Measurements from ENCODE around the gene CHRNA7. TPM values are rescaled to one million over a fixed set of nuclear protein-coding genes. Genes with fewer than 3 reads are reported as not detected.

The CHRNA7 gene
- total RNA-seq, 4 donors from 2014 or later, result 0.23 to 6.1 (median 1.3) TPM

- Histone ChIP-seq H3K4me1 (no peaks in the 10 kb centered on the region), H3K4me3 (no peak overlapping the region), H3K27me3 (peaks cover 6% of the 10 kb centered on the region), H3K9me3 (no peaks in the 10 kb centered on the region), H3K27ac (no peak overlapping the region), H3K36me3 (no peaks in the 10 kb centered on the region)
- TF ChIP-seq EP300 (IDR thresholded peaks at IDR 0.05), result no peak
- TF ChIP-seq POLR2A (IDR thresholded peaks at IDR 0.05), result no peak
- no peak for TF ChIP-seq POLR2AphosphoS5 (IDR thresholded peaks at IDR 0.05)
- 62% methylated on average over 2 of the region's 2 CpGs for WGBS
- no peak for DNase-seq (ENCODE audit: low spot score in 2 of 2)
These were observed 26.1 kb upstream of the CHRNA7 start for GRCh38 chr15:32004249-32004648.

DNA sequence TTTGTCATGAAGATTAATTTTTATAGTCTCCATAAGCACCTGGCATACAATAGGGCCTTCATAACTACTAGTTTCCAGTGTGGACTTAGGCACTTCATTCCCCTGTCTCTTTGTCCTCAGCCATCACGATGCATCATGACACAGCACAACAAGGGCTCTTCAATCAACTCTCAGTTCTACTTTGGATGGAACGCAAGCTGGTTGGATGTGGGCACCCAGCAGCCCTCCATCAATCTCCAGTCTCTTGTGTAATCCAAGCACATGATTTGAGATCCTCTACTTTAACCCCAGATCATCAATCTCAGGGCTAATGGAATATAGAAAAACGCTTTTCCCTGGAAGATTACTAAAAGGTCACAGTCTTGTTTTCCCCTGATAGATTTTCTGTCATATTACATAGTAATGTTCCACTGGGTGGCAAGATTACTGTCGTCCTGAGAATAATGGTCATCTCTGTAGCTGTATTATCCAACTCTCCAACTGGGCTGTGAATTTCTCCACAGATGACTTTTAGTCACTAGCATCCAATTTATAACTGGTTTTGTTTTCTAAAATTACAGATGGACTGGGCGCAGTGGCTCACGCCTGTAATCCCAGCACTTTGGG, 22.9 kb upstream of the CHRNA7 start:
- Histone ChIP-seq H3K27me3 (peaks cover 6% of the 10 kb centered on the region), H3K4me1 (no peaks in the 10 kb centered on the region), H3K36me3 (no peaks in the 10 kb centered on the region), H3K27ac (no peak overlapping the region), H3K9me3 (no peaks in the 10 kb centered on the region), H3K4me3 (no peak overlapping the region)
- WGBS, result 74% methylated on average over 6 of the region's 6 CpGs
- TF ChIP-seq POLR2A (IDR thresholded peaks at IDR 0.05) (no peak), POLR2AphosphoS5 (IDR thresholded peaks at IDR 0.05) (no peak), EP300 (IDR thresholded peaks at IDR 0.05) (no peak)
- TF ChIP-seq, protein P1, sequence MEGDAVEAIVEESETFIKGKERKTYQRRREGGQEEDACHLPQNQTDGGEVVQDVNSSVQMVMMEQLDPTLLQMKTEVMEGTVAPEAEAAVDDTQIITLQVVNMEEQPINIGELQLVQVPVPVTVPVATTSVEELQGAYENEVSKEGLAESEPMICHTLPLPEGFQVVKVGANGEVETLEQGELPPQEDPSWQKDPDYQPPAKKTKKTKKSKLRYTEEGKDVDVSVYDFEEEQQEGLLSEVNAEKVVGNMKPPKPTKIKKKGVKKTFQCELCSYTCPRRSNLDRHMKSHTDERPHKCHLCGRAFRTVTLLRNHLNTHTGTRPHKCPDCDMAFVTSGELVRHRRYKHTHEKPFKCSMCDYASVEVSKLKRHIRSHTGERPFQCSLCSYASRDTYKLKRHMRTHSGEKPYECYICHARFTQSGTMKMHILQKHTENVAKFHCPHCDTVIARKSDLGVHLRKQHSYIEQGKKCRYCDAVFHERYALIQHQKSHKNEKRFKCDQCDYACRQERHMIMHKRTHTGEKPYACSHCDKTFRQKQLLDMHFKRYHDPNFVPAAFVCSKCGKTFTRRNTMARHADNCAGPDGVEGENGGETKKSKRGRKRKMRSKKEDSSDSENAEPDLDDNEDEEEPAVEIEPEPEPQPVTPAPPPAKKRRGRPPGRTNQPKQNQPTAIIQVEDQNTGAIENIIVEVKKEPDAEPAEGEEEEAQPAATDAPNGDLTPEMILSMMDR (IDR thresholded peaks at IDR 0.05), result no peak
- DNase-seq (ENCODE audit: low spot score in 2 of 2), result no peak

DNA sequence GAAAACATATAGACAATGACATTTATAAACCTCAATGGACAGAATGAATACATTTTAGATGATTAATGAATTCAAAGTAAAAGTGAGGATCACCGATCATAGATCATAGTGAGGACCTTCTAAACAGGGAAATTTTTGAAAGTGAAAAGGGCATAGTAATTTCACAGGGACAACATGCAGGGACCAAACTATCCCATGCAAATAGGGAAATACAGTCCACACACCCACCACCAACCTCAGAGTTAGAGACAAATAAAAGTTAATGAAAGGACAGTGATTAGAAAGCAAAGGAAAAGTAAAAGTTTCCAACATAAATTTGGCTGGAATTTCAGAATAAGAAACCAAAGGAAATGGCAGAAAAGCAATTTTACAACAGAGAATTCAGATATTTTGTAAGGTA, 15.4 kb upstream of the CHRNA7 start:
- WGBS, result 89% methylated on average over 1 of the region's 1 CpG
- no peak for DNase-seq (ENCODE audit: low spot score in 2 of 2)
- no peaks in the 10 kb centered on the region for H3K36me3 ChIP-seq
- peaks cover 8% of the 10 kb centered on the region for H3K27me3 ChIP-seq
- TF ChIP-seq POLR2AphosphoS5 (IDR thresholded peaks at IDR 0.05) (no peak), EP300 (IDR thresholded peaks at IDR 0.05) (no peak), POLR2A (IDR thresholded peaks at IDR 0.05) (no peak)
- TF ChIP-seq, protein P1 (IDR thresholded peaks at IDR 0.05), result no peak
- H3K27ac ChIP-seq, result no peak overlapping the region
- H3K4me3 ChIP-seq, result no peak overlapping the region
- H3K4me1 ChIP-seq, result no peaks in the 10 kb centered on the region
- no peaks in the 10 kb centered on the region for H3K9me3 ChIP-seq

GRCh38 chr15:32020156-32020555, 10.2 kb upstream of the CHRNA7 start:
- H3K36me3 ChIP-seq, result no peaks in the 10 kb centered on the region
- TF ChIP-seq POLR2A (IDR thresholded peaks at IDR 0.05), result no peak
- TF ChIP-seq, protein P1 (IDR thresholded peaks at IDR 0.05), result no peak
- TF ChIP-seq POLR2AphosphoS5 (IDR thresholded peaks at IDR 0.05), result no peak
- TF ChIP-seq EP300 (IDR thresholded peaks at IDR 0.05), result no peak
- no peak overlapping the region for H3K27ac ChIP-seq
- H3K9me3 ChIP-seq, result no peaks in the 10 kb centered on the region
- H3K4me1 ChIP-seq, result no peaks in the 10 kb centered on the region
- H3K4me3 ChIP-seq, result no peak overlapping the region
- no peak for DNase-seq (ENCODE audit: low spot score in 2 of 2)
- H3K27me3 ChIP-seq, result peaks cover 8% of the 10 kb centered on the region
- WGBS, result 97% methylated on average over 2 of the region's 2 CpGs

GRCh38 chr15:32028921-32029320, 1.4 kb upstream of the CHRNA7 start:
- TF ChIP-seq POLR2A (IDR thresholded peaks at IDR 0.05) (no peak), POLR2AphosphoS5 (IDR thresholded peaks at IDR 0.05) (no peak), EP300 (IDR thresholded peaks at IDR 0.05) (no peak)
- TF ChIP-seq, protein P1 (IDR thresholded peaks at IDR 0.05), result no peak
- H3K36me3 ChIP-seq, result no peaks in the 10 kb centered on the region
- H3K4me1 ChIP-seq, result peaks cover 23% of the 10 kb centered on the region
- no peak overlapping the region for H3K27ac ChIP-seq
- H3K4me3 ChIP-seq, result peak overlapping the region; percentile 77
- H3K27me3 ChIP-seq, result peaks cover 48% of the 10 kb centered on the region
- no peak for DNase-seq (ENCODE audit: low spot score in 2 of 2)
- H3K9me3 ChIP-seq, result no peaks in the 10 kb centered on the region
- WGBS, result 16% methylated on average over 5 of the region's 5 CpGs
